ENCODE data around the gene DNAJA1. TPM values are rescaled to one million over a fixed set of nuclear protein-coding genes. Genes with fewer than 3 reads are reported as not detected.
"Not testable (repeated sequence)": the region's sequence is repeated elsewhere in the genome, so short reads cannot be mapped to it uniquely, and the experiment has no call there.

DNAJA1 gene
- total RNA-seq, 1 donor from 2014 or later, result 312 TPM

DNA sequence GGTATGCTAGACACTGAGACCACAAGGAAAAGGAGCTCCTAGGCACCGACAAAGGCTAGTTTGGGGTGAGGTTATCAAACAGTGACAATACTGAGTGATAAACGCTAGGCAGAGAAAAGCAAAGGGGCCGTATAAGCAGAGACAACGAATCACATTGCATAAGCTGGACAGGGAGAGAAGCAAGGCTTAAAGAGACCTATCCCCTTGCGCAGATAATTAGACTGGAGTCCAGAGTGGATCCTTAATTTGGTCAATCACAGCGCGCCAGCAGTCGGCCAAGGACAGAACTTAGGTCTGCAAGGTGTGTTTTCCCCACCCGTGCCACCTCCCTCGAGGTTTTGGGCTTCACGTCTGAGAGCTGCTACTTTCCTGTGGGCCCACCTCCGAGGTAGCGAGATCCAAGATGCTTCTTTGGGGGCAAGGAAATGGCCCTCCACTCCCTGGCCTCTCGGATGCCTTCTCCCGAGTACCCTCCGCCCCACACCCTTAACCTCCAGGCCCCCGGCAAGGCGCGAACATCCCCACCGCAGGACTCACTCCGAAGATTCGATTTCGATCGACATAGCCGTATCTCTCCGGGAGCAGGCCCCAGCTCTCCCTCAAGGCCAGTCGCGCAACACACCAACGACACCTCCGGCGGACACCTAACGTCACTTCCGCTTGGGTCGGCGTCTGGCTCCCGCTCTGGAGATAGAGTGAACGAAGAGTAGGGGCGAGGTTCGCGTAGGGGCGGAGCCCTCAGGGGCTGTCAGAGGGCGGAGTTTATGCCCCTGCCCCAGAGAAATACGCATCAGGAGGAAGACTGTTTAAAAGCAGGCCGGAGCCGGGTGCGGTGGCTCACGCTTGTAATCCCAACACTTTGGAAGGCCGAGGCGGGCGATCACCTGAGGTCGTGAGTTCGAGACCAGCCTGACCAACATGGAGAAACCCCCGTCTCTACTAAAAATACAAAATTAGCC lies 51.3 kb downstream of the DNAJA1 start, which contains the start of gene SMU1:
SMU1 (minus strand) TSS at position 629 of the 959 bp plus-strand sequence; CDS start at position 563, 66 bp downstream.
- H3K9me3 Mint-ChIP-seq, result no peaks in the 10 kb centered on the region
- H3K4me1 Mint-ChIP-seq (ENCODE audit: low read depth), result peaks cover 39% of the 10 kb centered on the region
- H3K36me3 Mint-ChIP-seq (ENCODE audit: low read depth), result peaks cover 20% of the 10 kb centered on the region
- peaks cover 2% of the 10 kb centered on the region for H3K27me3 Mint-ChIP-seq (ENCODE audit: insufficient read depth)
- intact Hi-C loops (cut with micrococcal nuclease), result loop anchor here (1.0 to 5.0 kb wide), 9 partner anchors 32 to 504 kb away; partner anchors contain the start of genes APTX, B4GALT1, BAG1 and DNAJA1
- H3K27ac Mint-ChIP-seq, result peak within 1 kb of the TSS; percentile 96
- DNase-seq (ENCODE audit: low spot score), result peak; percentile 96
- peak within 1 kb of the TSS; percentile 99 for H3K4me3 Mint-ChIP-seq

DNA sequence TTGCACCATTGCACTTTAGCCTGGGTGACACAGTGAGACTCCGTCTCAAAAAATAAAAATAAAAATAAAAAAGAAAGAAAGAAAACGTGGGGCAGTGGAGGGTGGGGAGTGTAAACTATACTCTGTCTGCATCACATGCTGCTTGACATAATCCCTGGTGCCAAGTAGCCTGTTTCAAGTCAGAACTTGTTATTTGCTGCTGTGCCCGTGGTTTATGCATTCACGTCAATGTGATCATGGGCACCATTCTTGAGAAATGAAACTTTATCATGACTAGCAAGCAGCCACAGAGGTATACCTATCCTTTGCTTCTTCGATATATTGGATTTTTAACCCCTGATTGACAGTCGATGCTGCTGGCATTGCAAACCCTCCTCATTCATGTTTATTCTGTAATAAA lies 55.5 kb downstream of the DNAJA1 start:
- Mint-ChIP-seq H3K27ac (no peak overlapping the region), H3K27me3 (ENCODE audit: insufficient read depth) (peaks cover 4% of the 10 kb centered on the region), H3K4me1 (ENCODE audit: low read depth) (peaks cover 53% of the 10 kb centered on the region), H3K36me3 (ENCODE audit: low read depth) (peaks cover 6% of the 10 kb centered on the region), H3K4me3 (no peak overlapping the region), H3K9me3 (no peaks in the 10 kb centered on the region)
- intact Hi-C loops (cut with micrococcal nuclease), result loop anchor here (5.0 kb wide), 1 partner anchor 737 kb away; the partner anchor contains the start of gene UBE2R2
- DNase-seq (ENCODE audit: low spot score), result no peak

DNA sequence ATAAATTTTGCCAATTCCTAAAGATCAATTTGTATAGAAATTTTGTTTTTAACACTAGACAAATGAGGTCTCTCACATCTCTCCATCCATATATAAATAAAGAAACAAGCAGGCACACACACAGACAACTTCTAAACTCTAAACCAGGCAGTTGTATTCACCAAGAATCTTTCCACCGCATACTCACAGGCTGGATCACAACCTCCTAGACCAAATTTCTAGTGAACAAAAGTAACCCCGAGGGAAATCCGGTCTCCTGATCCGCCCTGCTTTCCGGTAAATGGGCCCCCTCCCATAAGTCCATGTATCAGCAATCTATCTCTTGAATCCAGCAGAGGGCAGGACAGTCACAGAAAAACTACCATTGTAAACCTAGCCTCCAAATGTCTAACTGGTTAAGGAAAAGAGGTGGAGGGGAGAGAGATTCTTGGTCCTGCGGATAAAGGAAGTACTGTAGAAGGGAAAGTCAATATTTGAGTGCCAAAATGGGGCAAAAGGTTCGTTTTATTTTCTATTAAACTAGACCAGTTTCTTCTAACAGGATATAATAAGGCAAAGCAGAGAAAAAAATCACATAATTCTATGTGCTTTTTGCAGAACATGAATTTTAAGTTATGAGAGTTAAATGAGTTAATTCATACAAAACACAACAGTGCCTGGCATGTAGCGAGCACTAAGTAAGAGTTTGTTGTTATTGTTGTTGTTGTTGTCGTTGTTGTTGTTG lies 56.2 kb downstream of the DNAJA1 start:
- peaks cover 48% of the 10 kb centered on the region for H3K4me1 Mint-ChIP-seq (ENCODE audit: low read depth)
- peak; percentile 67 for DNase-seq (ENCODE audit: low spot score)
- peaks cover 4% of the 10 kb centered on the region for H3K27me3 Mint-ChIP-seq (ENCODE audit: insufficient read depth)
- H3K9me3 Mint-ChIP-seq, result no peaks in the 10 kb centered on the region
- intact Hi-C loops (cut with micrococcal nuclease), result loop anchor here (1.0 to 5.0 kb wide), 6 partner anchors 49 to 736 kb away; partner anchors contain the start of genes B4GALT1, BAG1 and UBE2R2
- H3K4me3 Mint-ChIP-seq, result no peak overlapping the region
- peaks cover 6% of the 10 kb centered on the region for H3K36me3 Mint-ChIP-seq (ENCODE audit: low read depth)
- no peak overlapping the region for H3K27ac Mint-ChIP-seq

DNA sequence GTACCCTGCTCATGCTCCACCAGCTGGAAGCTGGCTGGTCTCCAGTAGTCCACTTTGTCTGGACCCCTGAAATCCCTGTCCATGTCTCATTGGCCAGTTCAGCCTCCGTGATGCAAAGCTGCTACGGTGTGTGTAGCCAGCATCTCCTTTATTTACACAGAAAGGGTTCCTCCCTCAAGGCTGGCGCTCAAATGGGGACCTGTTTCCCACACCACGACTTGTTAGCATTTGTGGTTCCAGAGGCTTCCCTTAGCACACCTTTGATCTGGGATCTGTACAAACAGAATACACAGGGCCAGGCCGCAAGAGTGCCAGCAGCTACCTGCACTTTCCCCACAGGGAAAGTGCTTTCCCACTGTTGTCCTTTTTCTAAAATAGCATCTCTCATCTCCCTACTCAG lies 57.1 kb downstream of the DNAJA1 start:
- H3K27me3 Mint-ChIP-seq (ENCODE audit: insufficient read depth), result peaks cover 4% of the 10 kb centered on the region
- H3K9me3 Mint-ChIP-seq, result no peaks in the 10 kb centered on the region
- H3K36me3 Mint-ChIP-seq (ENCODE audit: low read depth), result peaks cover 2% of the 10 kb centered on the region
- H3K4me1 Mint-ChIP-seq (ENCODE audit: low read depth), result peaks cover 42% of the 10 kb centered on the region
- intact Hi-C loops (cut with micrococcal nuclease), result loop anchor here (5.0 kb wide), 1 partner anchor 735 kb away; the partner anchor contains the start of gene UBE2R2
- no peak for DNase-seq (ENCODE audit: low spot score)
- H3K4me3 Mint-ChIP-seq, result peak overlapping the region; percentile 67
- peak overlapping the region; percentile 90 for H3K27ac Mint-ChIP-seq

DNA sequence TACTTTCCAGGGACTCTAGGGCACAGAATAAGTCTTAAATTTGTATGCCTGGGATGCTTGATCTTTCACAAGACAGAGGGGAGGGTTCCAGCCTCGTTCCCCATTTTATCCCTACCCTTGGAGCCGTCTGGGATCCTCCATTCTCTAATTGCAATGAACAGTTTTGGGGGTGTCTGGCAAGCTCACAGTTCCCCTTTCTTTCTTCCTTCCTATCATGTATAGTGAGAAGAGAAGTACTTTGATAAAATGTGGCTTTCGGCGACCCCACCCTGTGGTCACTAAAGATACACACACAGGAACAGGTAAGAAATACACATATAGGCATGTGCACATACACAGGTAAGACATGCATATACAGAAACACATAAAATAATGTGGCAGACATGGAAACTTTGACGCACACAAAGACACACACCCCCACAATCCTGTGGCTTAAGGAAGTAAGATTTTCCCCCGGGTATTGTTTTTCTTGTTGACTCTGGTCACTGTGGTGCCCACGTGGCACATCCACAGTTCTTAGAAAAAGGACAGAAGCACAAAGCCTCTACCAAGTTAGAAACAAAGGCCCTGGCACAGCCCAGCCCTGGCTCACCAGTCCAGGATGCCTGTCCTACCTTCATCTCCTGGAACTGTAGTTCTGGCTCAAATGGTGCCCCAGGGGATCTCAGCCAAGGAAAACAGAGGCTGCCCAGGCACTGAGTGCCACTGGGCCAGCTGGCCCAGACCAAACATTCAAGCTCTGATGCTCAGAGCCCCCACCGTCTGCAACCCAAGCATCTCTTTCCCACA lies 57.7 kb downstream of the DNAJA1 start:
- H3K27ac Mint-ChIP-seq, result peak overlapping the region; percentile 90
- peaks cover 38% of the 10 kb centered on the region for H3K4me1 Mint-ChIP-seq (ENCODE audit: low read depth)
- no peak for DNase-seq (ENCODE audit: low spot score)
- peaks cover 4% of the 10 kb centered on the region for H3K27me3 Mint-ChIP-seq (ENCODE audit: insufficient read depth)
- H3K4me3 Mint-ChIP-seq, result peak overlapping the region; percentile 67
- peaks cover 2% of the 10 kb centered on the region for H3K36me3 Mint-ChIP-seq (ENCODE audit: low read depth)
- no peaks in the 10 kb centered on the region for H3K9me3 Mint-ChIP-seq
- intact Hi-C loops (cut with micrococcal nuclease), result loop anchor here (5.0 kb wide), 1 partner anchor 735 kb away; the partner anchor contains the start of gene UBE2R2

DNA sequence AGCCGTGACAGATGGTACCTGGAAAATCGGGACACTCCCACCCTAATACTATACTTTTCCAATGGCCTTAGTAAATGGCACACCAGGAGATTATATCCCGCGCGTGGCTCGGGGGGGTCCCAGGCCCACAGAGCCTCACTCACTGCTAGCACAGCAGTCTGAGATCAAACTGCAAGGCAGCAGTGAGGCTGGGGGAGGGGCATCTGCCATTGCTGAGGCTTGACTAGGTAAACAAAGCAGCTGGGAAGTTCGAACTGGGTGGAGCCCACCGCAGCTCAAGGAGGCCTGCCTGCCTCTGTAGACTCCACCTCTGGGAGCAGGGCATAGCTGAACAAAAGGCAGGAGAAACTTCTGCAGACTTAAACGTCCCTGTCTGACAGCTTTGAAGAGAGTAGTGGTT lies 60.6 kb downstream of the DNAJA1 start:
- not testable (repeated sequence) for H3K4me3 Mint-ChIP-seq; DNase-seq (ENCODE audit: low spot score); H3K9me3 Mint-ChIP-seq; H3K27me3 Mint-ChIP-seq (ENCODE audit: insufficient read depth); H3K27ac Mint-ChIP-seq; H3K36me3 Mint-ChIP-seq (ENCODE audit: low read depth)
- intact Hi-C loops (cut with micrococcal nuclease), result loop anchor here (1.0 kb wide), 1 partner anchor 9 kb away; no protein-coding TSS in a partner anchor
- peaks cover 31% of the 10 kb centered on the region for H3K4me1 Mint-ChIP-seq (ENCODE audit: low read depth)

Other genes starting within 250 kb of the DNAJA1 start
- not detected in 2 replicates for gene TMEM215, start 241.7 kb upstream of the DNAJA1 start, total RNA-seq
- 48.9 and 57.2 TPM in 2 replicates for gene APTX, start 23.6 kb upstream of the DNAJA1 start, total RNA-seq
- gene SMU1, start 51.4 kb downstream of the DNAJA1 start, total RNA-seq, result 28.8 TPM in 2 replicates
- gene B4GALT1, start 142.1 kb downstream of the DNAJA1 start, total RNA-seq, result 64.4 and 66.5 TPM in 2 replicates
- gene SPINK4, start 214.9 kb downstream of the DNAJA1 start, total RNA-seq, result not detected in 2 replicates
- 75.0 and 78.2 TPM in 2 replicates for gene BAG1, start 239.4 kb downstream of the DNAJA1 start, total RNA-seq
- gene CHMP5, start 239.8 kb downstream of the DNAJA1 start, total RNA-seq, result 70.7 and 76.7 TPM in 2 replicates